HG02973 (cell line): ENCODE data around the gene JAK1.
A peak's percentile ranks its signal among the peaks of the same experiment; 100 is the strongest.

Experiments
- ATAC-seq: cut with Tn5 transposase; IDR thresholded peaks from one replicate; pipeline ENCODE4 v1.9.1; 2021; ENCODE audit warnings: moderate library complexity; ENCODE audit not compliant: unreplicated experiment

Gene JAK1

DNA sequence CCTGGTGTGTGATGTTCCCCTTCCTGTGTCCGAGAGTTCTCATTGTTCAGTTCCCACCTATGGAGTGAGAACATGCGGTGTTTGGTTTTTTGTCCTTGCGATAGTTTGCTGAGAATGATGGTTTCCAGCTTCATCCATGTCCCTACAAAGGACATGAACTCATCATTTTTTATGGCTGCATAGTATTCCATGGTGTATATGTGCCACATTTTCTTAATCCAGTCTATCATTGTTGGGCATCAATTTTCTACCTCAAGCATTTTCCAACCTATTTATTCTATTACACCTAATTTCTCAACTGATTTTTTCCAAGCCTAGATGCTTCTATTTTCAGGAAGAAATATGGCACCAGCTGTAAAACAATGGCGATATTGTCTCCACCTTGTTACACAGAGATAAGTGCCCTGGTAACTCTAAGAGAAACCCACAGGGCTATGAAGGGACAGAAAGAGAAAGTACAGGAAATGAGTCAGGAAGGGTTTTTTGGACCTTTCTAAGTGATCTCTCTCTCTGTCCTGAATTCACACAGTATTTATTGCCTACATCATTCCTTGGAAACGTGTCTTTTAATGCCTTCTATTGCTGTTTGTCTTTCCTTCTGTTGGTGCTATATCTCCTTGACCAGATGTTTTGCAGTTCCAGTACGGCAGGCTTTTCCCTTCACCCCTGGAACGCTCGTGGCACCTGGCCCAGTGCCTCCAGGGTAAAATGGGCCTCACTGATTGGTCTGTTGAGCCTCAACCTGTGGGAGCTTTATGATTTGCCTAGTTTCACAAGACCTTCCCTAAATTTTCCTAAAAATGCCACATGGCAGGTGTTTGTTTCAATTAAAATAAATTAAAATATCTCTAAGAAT lies 14.6 kb upstream of the JAK1 start:
- no peak for ATAC-seq

DNA sequence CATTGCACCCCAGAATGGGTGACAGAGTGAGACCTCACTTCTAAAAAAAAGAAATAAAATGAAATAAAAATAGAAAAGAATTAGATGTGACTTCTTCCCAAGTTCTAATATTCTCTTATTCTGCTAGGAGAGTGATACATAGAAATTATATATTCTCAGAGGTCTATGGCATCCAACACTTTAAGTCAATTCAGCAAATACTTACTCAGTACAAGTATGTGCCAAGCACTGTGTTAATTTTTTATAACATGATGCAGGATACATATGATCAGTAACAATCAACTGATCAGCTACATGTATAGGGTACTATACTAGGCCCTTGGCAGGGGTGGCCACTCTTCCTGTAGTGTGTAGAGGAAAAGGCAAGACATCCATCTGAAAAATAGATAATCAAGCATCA lies 13.0 kb upstream of the JAK1 start:
- no peak for ATAC-seq

DNA sequence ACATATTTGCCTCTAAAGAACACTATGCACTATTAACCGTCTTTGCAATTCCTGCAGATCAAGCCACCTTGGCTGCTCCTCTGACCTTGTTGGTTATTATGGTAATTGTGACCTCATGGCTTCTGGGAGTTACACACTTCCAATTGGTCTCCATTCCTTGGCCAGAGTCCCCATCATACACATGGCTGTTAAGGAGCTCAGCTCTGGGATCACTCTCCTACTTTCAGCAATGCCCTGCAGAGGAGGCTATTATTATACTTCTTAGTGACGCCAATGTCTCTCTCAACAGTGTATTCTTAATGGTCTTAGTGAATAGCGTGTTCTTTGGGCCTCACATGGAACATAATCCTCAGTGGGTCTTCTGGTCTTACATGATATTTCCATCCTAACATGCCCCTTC lies 10.0 kb upstream of the JAK1 start:
- ATAC-seq: no peak

DNA sequence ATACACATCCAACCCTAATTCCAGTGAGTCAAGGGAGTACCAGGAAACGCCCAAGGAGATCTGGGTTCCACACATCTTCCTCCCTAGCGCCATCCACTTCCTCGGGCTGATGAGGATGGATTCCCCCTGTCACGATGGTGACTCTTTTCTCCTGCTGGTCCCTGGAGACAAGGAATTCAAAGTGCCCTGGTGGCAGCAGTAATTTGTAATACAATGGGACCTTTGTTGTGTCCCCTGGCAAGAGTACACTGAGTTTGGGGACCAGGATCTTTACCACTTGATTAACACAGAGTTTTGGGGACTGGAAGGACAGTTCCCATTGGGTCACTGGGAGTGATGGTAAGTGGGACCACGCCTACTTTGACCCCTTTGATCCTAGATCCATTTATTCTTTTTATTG lies 9.4 kb upstream of the JAK1 start:
- ATAC-seq: no peak

DNA sequence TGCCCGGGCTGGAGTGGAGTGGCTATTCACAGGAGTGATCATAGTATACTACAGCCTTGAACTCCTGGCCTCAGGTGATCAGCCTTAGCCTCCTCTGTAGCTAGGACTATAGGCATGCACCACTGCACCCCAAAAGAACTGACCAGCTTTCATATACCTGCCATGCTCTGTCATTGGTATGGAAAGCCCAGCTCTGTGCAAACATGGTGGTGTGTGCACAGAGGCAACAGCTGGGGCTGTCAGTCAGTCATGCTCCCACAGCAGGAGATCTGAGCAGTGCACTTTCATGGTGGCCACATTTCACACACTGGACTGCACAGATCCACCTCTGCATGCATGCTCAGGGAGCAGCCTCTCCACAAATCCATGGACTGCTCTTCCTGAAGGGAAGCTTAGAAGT lies 8.8 kb upstream of the JAK1 start:
- ATAC-seq: no peak

DNA sequence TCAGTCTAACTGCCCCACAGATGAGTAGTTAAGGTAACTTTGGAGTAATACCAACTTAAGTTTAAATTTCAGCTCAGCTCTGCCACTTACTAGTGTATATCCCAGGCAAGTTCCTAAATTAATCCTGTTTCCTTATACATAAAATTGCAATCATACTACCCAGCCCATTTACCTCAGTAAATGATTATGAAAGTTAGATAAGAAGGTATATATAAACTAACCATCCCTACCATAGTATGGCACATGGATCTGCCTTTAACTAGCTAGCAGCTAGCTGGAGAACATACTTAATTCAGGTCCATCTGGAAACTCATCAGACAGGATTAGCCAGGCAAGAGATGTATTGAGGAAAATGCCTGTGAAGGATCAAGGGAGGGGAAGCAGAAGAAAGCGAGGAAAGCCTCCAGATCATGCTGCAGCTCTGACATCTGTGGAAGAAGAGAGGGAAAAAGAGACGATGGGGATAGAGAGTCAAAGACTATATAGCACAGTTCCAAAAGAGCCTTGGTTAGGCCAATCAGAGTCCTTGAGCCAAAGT lies 8.0 kb upstream of the JAK1 start:
- no peak for ATAC-seq

DNA sequence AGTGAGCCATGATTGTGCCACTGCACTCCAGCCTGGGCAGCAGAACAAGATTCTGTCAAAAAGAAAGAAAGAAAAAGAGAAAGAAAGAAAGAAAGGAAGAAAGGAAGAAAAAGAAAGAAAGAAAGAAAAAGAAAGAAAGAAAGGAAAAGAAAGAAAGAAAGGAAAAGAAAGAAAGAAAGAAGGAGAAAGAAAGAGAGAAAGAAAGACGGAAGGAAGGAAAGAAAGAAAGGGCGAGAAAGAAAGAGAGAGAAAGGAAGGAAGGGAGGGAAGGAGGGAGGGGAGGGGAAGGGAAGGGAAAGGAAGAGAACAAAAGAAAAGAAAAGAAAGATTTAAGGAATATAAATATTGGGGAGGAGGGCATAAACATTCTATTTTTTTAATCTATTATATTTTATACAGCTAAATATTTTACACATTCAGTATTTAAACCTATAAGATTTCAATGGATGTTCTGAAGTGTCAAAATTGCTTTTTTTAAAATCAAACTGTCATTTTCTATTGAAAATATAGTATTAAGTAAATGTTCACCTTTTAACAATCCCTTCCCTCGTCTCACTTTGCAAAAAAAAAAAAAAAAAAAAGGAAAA lies 6.8 kb upstream of the JAK1 start:
- no peak for ATAC-seq

DNA sequence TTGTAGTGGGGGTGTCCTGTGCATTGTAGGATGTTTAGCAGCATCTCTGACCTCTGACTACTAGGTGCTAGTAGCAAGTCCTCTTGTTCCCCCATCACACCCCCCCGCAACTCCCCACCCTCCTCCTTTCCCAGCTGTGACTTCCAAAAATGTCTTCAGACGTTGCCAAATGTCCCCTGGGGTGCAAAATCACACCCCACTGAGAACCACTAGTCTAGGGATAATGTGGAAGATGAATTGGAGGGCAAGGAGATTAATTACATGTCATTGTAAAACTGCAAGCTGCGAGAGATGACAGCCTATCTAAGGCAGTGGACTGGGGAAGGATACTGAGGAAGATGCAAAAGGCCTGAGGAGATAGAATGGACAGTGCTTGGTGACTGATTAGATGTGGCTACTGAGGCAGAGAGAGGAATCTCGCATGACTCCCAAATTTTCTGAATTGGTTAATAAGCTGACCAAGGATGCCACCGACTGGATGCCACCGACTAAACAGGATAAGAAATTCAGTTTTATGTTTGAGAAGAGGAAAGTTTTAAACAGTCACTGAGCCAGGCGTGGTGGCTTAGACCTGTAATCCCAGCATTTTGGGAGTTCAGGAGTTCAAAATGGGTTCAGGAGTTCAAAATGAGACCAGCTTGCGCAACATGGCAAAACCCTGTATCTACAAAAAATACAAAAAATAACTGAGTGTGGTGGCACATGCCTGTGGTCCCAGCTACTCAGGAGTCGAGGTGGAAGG lies 3.1 kb upstream of the JAK1 start:
- no peak for ATAC-seq

DNA sequence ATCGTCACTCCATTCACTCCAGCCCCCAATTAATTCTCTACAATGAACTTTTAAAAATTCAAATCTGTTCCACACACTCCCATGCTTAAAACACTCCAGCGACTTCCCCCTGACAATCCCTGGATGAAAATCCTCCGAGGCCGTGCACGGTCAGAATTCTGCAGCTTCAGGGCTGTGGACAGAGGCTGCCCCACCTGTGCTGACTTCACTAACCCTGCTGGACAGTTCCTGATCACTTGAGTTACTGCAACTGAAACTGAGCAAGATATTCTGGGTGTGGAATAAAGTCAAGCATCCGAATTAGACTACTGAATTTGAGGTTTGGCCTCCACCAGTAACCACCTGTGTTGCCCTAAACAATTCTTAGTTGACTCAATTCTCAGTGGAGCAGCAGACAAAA lies 1.0 kb upstream of the JAK1 start:
- ATAC-seq: no peak

DNA sequence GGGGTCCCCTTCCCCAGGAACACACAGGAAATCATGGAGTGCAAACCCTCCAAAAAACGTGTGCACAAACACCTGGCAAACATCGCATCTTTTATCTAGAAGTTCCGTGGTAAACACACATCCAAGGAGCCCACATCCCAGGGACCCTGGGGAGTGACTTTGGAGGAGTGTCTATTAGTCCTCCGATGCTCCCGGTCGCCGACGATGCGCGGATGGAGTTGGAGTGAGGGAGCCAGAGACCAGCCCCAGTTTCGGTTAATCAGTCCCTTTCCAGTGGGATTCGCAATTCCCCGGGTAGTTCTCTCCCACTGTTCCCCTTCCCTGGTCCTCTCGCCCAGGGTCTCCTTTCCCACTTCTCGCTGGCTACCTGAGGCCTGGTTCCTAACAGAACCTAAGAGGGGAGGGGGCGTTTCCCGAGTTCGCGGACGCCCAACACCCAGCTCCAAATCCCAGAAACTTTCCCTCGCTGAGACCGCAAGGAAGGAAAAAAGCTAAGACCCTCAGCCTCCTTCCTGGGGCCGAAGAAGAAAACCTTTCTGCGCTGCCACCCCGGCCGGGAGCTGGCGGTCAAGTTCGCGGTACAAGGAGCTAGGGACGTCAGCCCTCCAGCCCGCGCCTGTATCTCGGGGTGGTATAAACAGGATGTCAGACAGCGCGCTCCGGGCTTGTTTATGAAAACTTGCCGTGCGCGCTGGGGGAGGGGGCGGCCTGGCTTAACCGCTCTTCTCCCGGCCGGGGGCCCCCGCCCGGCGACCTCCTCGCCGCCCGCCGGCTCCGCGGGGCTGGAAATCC lies 787 bp downstream of the JAK1 start:
- ATAC-seq: peak; percentile 39

DNA sequence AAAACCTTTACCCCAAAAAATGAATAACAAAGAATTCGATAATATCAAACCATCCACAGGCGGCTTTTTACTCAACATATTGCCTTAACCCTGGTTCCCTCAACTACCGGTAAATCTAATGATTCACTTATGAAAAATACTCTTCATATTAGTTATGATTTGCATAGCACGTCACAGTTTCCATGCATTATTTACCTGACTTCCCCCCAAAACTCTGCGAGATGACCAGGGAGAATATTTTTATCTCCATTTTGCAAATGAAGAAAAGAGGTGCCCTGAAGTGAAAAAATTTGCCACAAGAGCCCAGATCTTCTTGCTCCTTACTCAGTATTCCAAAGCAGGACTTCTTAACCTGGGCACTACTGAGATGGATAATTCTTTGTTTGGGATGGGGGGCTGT lies 2.9 kb downstream of the JAK1 start:
- ATAC-seq: no peak

DNA sequence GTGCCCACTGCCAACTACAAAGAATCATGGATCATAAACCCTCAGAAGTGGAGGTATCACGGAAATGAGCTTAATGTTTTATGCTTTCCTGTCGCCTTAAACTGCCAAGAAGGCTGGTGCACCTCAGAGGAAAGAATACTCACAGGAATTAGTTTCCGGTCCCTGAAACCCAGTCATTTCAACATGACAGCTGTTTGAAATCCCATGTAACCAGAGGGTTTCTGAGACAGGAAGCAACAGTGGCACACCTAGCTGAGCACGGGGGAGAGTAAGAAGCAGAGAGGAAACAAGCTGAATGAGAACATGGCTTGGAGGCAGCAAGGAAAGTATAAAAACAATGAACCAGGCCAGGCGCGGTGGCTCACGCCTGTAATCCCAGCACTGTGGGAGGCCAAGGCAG lies 3.9 kb downstream of the JAK1 start:
- no peak for ATAC-seq

DNA sequence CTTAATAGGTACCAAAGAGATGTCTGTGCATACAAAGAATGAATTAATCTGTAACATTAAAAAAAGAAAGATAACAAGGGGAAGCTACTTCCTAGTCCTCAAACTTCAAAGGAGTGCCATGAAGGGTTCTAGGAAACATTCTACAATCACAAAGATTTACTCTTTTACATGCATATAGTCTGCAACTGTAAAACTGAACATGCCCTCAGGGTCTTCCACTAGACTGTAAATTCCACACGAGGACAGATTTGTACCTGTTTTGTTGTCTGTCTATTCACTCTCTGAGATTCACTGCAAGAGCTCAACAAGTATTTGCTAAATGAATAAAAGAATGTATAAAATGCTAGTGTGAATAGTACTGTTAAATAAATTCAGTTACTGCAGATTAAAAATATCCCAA lies 4.4 kb downstream of the JAK1 start:
- ATAC-seq: no peak

DNA sequence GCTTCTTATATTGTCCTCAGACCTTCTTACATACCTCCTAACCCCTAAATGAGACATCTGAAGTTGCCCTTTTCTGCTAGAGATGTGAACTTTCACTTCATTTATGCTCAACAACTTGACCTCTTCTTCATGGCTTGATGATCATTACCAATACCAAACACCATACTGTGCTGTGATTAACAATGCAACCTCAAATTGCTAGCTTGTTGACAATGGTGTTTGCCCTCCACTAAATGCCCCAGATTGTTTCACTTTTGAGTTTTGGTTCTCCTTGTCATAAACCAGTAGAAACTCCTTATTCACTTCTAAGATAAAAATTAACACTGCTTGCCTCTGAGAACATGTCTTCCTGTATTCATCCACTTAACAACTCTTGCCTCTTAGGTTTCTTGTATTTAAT lies 5.6 kb downstream of the JAK1 start:
- ATAC-seq: peak; percentile 51

DNA sequence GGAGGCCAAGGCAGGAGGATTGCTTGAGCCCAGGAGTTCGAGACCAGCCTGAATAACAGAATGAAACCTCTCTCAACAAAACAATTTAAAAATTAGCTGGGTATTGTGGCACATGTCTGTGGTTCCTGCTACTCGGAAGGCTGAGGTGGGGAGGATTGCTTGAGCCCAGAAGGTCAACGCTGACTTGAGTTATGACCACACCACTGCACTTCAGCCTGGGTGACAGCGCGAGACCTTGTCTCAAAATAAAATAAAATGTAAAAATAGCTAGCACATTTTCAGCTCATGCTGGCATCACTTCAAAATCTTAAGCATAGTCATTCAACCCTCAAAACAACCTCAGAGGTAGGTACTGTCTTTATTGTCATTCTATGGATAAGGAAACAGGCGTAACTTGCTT lies 6.4 kb downstream of the JAK1 start:
- no peak for ATAC-seq

DNA sequence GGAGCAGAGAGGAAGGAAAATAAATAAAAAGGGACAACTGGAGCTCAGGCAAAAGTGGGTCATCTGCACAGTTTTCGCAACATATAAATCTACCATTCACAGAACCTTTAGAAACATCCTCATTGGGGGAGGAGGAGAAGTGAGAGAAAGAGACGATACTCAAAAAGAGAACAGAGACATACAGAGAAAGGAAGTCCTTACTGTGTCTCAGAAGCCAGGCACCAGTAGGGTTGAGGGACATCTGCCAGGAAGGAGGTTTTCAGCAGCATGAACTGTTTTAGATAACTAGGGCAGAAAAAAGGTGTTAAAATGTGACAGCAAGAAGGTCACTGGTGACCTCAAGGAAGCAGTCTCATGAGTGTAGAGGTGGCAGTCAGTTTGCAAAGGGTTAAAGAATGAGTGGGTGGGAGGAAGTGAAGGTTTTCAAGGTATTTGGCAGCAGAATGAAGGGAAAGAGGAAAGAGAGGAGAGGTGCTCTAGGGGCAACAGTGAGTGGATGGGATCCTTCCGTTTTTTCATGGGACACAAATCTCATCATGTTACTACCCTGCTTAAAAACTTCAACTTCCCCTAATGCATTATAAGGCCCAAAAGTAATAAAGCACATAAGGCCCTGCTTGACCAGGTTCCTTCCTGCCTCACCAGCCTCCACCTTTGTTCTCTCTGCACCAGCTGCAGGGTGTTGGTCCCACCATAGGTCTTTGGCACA lies 9.5 kb downstream of the JAK1 start:
- ATAC-seq: peak; percentile 80

DNA sequence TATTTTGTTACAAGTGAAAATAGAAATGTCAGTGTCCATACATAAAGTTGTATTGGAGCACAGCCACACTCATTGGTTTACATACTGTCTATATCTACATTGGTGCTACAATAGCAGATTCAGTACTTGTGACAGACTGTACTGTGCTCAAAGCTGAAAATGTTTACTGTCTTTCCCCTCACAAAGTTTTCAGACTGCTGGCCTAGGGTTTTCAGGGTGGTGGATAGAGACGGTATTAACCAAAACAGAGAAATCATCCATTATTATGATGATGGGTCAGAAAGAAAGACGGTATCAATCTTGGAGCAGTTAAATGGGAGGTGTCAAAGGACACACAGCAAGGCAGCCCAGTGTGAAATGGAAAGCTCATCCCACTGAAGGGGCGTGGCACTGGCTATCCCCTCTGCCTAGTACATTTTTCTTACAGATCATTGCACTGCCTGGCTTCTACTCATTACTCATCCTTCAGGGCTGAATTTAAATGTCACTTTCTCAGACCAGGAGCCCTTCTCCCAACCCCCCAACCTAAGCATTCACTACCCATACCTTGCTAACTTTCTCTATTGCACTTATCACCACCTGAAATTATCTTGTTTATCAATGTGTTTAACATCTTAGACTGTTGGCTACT lies 10.2 kb downstream of the JAK1 start:
- no peak for ATAC-seq

DNA sequence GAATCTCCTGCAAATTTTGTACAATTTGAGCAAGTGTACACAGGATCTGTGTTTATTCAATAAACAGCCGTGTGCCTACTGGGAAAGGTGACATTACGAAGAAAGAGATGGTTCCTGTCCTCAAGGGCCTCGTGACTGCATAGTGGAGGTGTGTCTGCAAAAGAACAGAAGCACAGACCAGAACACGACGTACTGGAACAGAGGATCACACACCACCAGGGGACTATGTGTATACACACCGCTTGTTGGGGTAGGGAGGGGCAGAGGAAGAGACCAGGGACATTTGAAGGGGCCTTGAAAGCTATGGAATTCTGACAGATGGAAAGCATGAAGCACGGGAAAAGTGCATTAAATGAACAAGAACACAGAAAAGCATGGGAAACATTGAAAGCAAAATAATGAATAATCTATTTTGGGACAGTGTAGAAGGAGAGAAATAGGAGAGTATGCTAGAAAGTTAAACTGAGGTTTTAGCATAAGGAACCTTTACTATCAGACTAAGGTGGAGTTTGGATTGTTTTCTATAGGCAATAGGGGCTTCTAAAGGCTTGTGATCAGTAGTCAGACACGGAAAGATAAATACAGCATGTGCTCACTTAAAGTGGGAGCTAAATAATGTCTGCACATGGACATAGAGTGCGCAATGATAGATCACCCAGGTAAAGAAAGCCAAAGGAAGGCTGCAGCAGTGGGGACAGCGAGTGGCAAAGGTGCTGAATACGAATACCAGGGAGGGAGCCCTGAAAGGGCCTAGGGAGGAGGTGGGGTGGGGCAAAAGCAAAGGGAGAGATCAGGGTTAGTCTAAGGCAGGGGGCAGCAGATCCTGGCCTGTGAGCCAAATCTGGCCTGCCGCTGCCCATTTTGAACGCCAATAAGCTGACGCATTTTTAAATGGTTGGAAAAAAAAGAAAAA lies 11.0 kb downstream of the JAK1 start:
- no peak for ATAC-seq

DNA sequence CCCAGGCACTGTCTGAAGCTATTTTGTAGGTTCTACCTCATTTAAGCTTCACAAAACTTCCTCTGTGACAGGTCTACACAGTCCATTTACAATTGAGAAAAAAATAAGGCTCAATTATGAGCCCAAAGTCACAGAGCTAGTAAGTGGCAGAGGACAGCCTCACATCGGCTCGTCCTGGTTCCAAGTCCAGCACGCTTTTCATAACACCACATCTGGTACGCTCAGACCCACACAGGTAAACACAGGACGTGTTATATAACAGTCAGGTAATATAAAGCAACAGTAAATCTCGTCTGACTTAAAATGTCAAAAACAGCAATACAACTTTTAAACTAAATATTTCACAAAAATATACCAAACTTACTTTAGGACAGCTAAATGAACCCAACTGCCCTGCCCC lies 13.1 kb downstream of the JAK1 start:
- ATAC-seq: no peak
